Rectal smooth muscle tissue (tissue), 1 donor: Measurements from ENCODE around the gene DTD2.
"Not testable (repeated sequence)": the region's sequence is repeated elsewhere in the genome, so short reads cannot be mapped to it uniquely, and the experiment has no call there.

Experiments used
- H3K27ac ChIP-seq: one replicate; pipeline ENCODE4 v1.7.0; 2013; ENCODE audit warnings: low read depth, low read length, inconsistent platforms
- H3K27me3 ChIP-seq: one replicate; pipeline ENCODE4 v1.7.0; 2013; ENCODE audit warnings: low read length; ENCODE audit not compliant: control insufficient read depth, insufficient read depth
- H3K36me3 ChIP-seq: one replicate; pipeline ENCODE4 v1.7.0; 2013; ENCODE audit warnings: low read length; ENCODE audit not compliant: control insufficient read depth, insufficient read depth
- H3K4me1 ChIP-seq: one replicate; pipeline ENCODE4 v1.7.0; 2013; ENCODE audit warnings: low read length; ENCODE audit not compliant: control insufficient read depth, insufficient read depth
- H3K4me3 ChIP-seq: one replicate; pipeline ENCODE4 v1.7.0; 2013; ENCODE audit warnings: low read length
- H3K9ac ChIP-seq: one replicate; pipeline ENCODE4 v1.7.0; 2013; ENCODE audit warnings: low read length

DTD2 gene

GRCh38 chr14:31437045-31437691, 20.1 kb downstream of the DTD2 start:
- not testable (repeated sequence) for H3K4me3 ChIP-seq, H3K9ac ChIP-seq, H3K27ac ChIP-seq, H3K36me3 ChIP-seq, H3K4me1 ChIP-seq, H3K27me3 ChIP-seq

- H3K36me3 ChIP-seq: no peaks in the 10 kb centered on the region
- H3K4me1 ChIP-seq: no peaks in the 10 kb centered on the region
- H3K9ac ChIP-seq: no peak overlapping the region
- no peaks in the 10 kb centered on the region for H3K27me3 ChIP-seq
- peak overlapping the region; percentile 33 for H3K27ac ChIP-seq
- H3K4me3 ChIP-seq: no peak overlapping the region
Measured at GRCh38 chr14:31435276-31435675, 22.0 kb downstream of the DTD2 start.

- Histone ChIP-seq H3K9ac (no peak overlapping the region), H3K27ac (no peak overlapping the region), H3K27me3 (no peaks in the 10 kb centered on the region), H3K36me3 (no peaks in the 10 kb centered on the region), H3K4me3 (no peak overlapping the region), H3K4me1 (no peaks in the 10 kb centered on the region)
Measured at GRCh38 chr14:31430634-31431264, 26.6 kb downstream of the DTD2 start.

GRCh38 chr14:31429791-31430190, 27.5 kb downstream of the DTD2 start:
- Histone ChIP-seq H3K9ac (no peak overlapping the region), H3K27ac (no peak overlapping the region), H3K4me3 (no peak overlapping the region), H3K4me1 (no peaks in the 10 kb centered on the region), H3K36me3 (no peaks in the 10 kb centered on the region), H3K27me3 (no peaks in the 10 kb centered on the region)

- no peak overlapping the region for H3K9ac ChIP-seq
- H3K4me3 ChIP-seq: no peak overlapping the region
- H3K36me3 ChIP-seq: no peaks in the 10 kb centered on the region
- H3K27ac ChIP-seq: no peak overlapping the region
- no peaks in the 10 kb centered on the region for H3K27me3 ChIP-seq
- H3K4me1 ChIP-seq: no peaks in the 10 kb centered on the region
Measured at GRCh38 chr14:31428011-31428410, 29.3 kb downstream of the DTD2 start.

- no peak overlapping the region for H3K4me3 ChIP-seq
- no peaks in the 10 kb centered on the region for H3K27me3 ChIP-seq
- H3K4me1 ChIP-seq: no peaks in the 10 kb centered on the region
- H3K9ac ChIP-seq: no peak overlapping the region
- no peaks in the 10 kb centered on the region for H3K36me3 ChIP-seq
- no peak overlapping the region for H3K27ac ChIP-seq
Measured at GRCh38 chr14:31426663-31427062, 30.6 kb downstream of the DTD2 start.

GRCh38 chr14:31425905-31426304, 31.4 kb downstream of the DTD2 start:
- no peaks in the 10 kb centered on the region for H3K36me3 ChIP-seq
- H3K27me3 ChIP-seq: no peaks in the 10 kb centered on the region
- no peaks in the 10 kb centered on the region for H3K4me1 ChIP-seq
- no peak overlapping the region for H3K4me3 ChIP-seq
- no peak overlapping the region for H3K9ac ChIP-seq
- H3K27ac ChIP-seq: no peak overlapping the region

- H3K4me1 ChIP-seq: peaks cover 8% of the 10 kb centered on the region
- no peaks in the 10 kb centered on the region for H3K27me3 ChIP-seq
- peak overlapping the region; percentile 54 for H3K27ac ChIP-seq
- H3K4me3 ChIP-seq: no peak overlapping the region
- no peak overlapping the region for H3K9ac ChIP-seq
- no peaks in the 10 kb centered on the region for H3K36me3 ChIP-seq
Measured at GRCh38 chr14:31421200-31421599, 36.1 kb downstream of the DTD2 start.

GRCh38 chr14:31420319-31421111, 36.8 kb downstream of the DTD2 start, which contains the start of gene HEATR5A:
Gene HEATR5A (minus strand): TSS chr14:31420550. CDS start chr14:31402975, 17,575 bp downstream.
- Histone ChIP-seq H3K4me3 (peak within 1 kb of the TSS; percentile 75), H3K27ac (peak within 1 kb of the TSS; percentile 63), H3K4me1 (peaks cover 8% of the 10 kb centered on the region), H3K27me3 (no peaks in the 10 kb centered on the region), H3K9ac (peak within 1 kb of the TSS; percentile 87), H3K36me3 (no peaks in the 10 kb centered on the region)

GRCh38 chr14:31419967-31420318, 37.4 kb downstream of the DTD2 start:
- H3K27me3 ChIP-seq: no peaks in the 10 kb centered on the region
- H3K36me3 ChIP-seq: no peaks in the 10 kb centered on the region
- peaks cover 8% of the 10 kb centered on the region for H3K4me1 ChIP-seq
- peak overlapping the region; percentile 87 for H3K9ac ChIP-seq
- peak overlapping the region; percentile 63 for H3K27ac ChIP-seq
- H3K4me3 ChIP-seq: peak overlapping the region; percentile 75

GRCh38 chr14:31419179-31419966, 37.9 kb downstream of the DTD2 start:
- H3K9ac ChIP-seq: peak overlapping the region; percentile 87
- H3K27ac ChIP-seq: peak overlapping the region; percentile 63
- no peaks in the 10 kb centered on the region for H3K27me3 ChIP-seq
- H3K36me3 ChIP-seq: no peaks in the 10 kb centered on the region
- peak overlapping the region; percentile 75 for H3K4me3 ChIP-seq
- peaks cover 8% of the 10 kb centered on the region for H3K4me1 ChIP-seq

GRCh38 chr14:31418440-31418839, 38.9 kb downstream of the DTD2 start:
- no peaks in the 10 kb centered on the region for H3K27me3 ChIP-seq
- no peak overlapping the region for H3K9ac ChIP-seq
- H3K4me3 ChIP-seq: no peak overlapping the region
- peaks cover 8% of the 10 kb centered on the region for H3K4me1 ChIP-seq
- H3K27ac ChIP-seq: no peak overlapping the region
- no peaks in the 10 kb centered on the region for H3K36me3 ChIP-seq
